Endothelial cell of umbilical vein (primary cell): Measurements from ENCODE around the gene GNB1. TPM values are rescaled to one million over a fixed set of nuclear protein-coding genes. Genes with fewer than 3 reads are reported as not detected.

Experiments used
- BruUV-seq: library from RNA; stranded (reverse); fragments of 400-500 nt; replicated peaks from 2 replicates; lab custom pipeline; 2021; lab: Mats Ljungman, UMichigan
- CTCF ChIA-PET: fragments of 300-600, 350-600 bp; sonication (Branson Sonifier 250); formaldehyde crosslinking; loops from one replicate; lab custom pipeline; 2021; ENCODE audit warnings: antibody characterized with exemption, inconsistent platforms; lab: Charles Lee
- POLR2A ChIA-PET: fragments of 300-600, 350-600 bp; sonication (Branson Sonifier 250); formaldehyde crosslinking; loops from one replicate; lab custom pipeline; 2021; ENCODE audit warnings: antibody characterized with exemption, inconsistent platforms; lab: Charles Lee
- DNase-seq: peaks from one replicate; pipeline ENCODE4 v3.0.0-alpha.2; 2011; ENCODE audit warnings: low read depth, low spot score
- FAIRE-seq: peaks from 2 replicates; lab custom pipeline; 2011; peaks lifted over from hg19 to GRCh38; lab: Jason Lieb, UNC
- H2AFZ ChIP-seq: 2 replicates; pipeline ENCODE4 v1.6.0; 2012; ENCODE audit warnings: low read depth, low read length, control low read depth, inconsistent platforms
- H3K27ac ChIP-seq: 2 replicates; pipeline ENCODE4 v1.5.1; 2011; ENCODE audit warnings: low read depth, mild to moderate bottlenecking, control low read depth, low read length, moderate library complexity; ENCODE audit not compliant: insufficient read depth
- H3K27me3 ChIP-seq, 2 experiments: 2 replicates each; pipeline versions ENCODE4 v1.6.0 to v1.6.1; 2011; ENCODE audit warnings: low read length in 2 of 2, mixed read lengths in 1 of 2; ENCODE audit not compliant: control insufficient read depth in 2 of 2, insufficient read depth in 2 of 2
- H3K36me3 ChIP-seq, 2 experiments: 2 replicates in 1 of 2; 3 replicates in 1 of 2; pipeline ENCODE4 v1.5.1; 2011; ENCODE audit warnings: low read length in 2 of 2, mild to moderate bottlenecking in 1 of 2, moderate library complexity in 1 of 2; ENCODE audit not compliant: control insufficient read depth in 2 of 2, insufficient read depth in 2 of 2; ENCODE audit errors: extremely low read depth in 1 of 2
- H3K4me1 ChIP-seq: 3 replicates; pipeline ENCODE4 v1.5.1; 2011; ENCODE audit warnings: mild to moderate bottlenecking, low read length; ENCODE audit not compliant: control insufficient read depth, insufficient read depth; ENCODE audit errors: extremely low read depth
- H3K4me2 ChIP-seq: 2 replicates; pipeline ENCODE4 v1.6.1; 2011; ENCODE audit warnings: low read length, control low read depth, mixed read lengths; ENCODE audit not compliant: insufficient read depth
- H3K4me3 ChIP-seq, 3 experiments: fragments of 200-600 bp in 1 of 3; sonication (generic), shearing (Covaris generic) in 1 of 3; replicated peaks in 1 of 3; 2 replicates each; pipeline ENCODE4 v1.5.1; 2011 to 2016; ENCODE audit warnings: control low read depth in 3 of 3, low read length in 3 of 3, mild to moderate bottlenecking in 2 of 3, inconsistent platforms in 1 of 3, low read depth in 1 of 3, moderate library complexity in 1 of 3; ENCODE audit not compliant: insufficient read depth in 1 of 3
- H3K79me2 ChIP-seq: 2 replicates; pipeline ENCODE4 v1.6.0; 2012; ENCODE audit warnings: low read length, inconsistent platforms; ENCODE audit not compliant: control insufficient read depth, insufficient read depth
- H3K9ac ChIP-seq: replicated peaks from 2 replicates; pipeline ENCODE3; 2011; ENCODE audit warnings: low read length, control low read depth; ENCODE audit not compliant: insufficient read depth; ENCODE audit errors: extremely low read depth
- H3K9me1 ChIP-seq: replicated peaks from 3 replicates; pipeline ENCODE4 v1.6.0; 2011; ENCODE audit warnings: mild to moderate bottlenecking, low read length; ENCODE audit not compliant: control insufficient read depth, insufficient read depth; ENCODE audit errors: extremely low read depth
- H3K9me3 ChIP-seq: replicated peaks from 2 replicates; pipeline ENCODE4 v1.5.1; 2012; ENCODE audit warnings: low read length, inconsistent platforms; ENCODE audit not compliant: control insufficient read depth, insufficient read depth
- H4K20me1 ChIP-seq: replicated peaks from 2 replicates; pipeline ENCODE3; 2011; ENCODE audit warnings: mild to moderate bottlenecking, low read length; ENCODE audit not compliant: control insufficient read depth, insufficient read depth; ENCODE audit errors: extremely low read depth
- CTCF ChIP-seq, 2 donors: IDR thresholded peaks; 1 replicate in 1 of 2; 2 replicates in 1 of 2; pipeline ENCODE4 v1.5.1; 2011; ENCODE audit warnings: low read length in 2 of 2, mild to moderate bottlenecking in 2 of 2, moderate library complexity in 2 of 2, control low read depth in 1 of 2, inconsistent platforms in 1 of 2, low read depth in 1 of 2; ENCODE audit not compliant: insufficient read depth in 1 of 2; ENCODE audit errors: extremely low read depth in 1 of 2
- EZH2 ChIP-seq: IDR thresholded peaks from 2 replicates; pipeline ENCODE4 v1.6.1; 2012; ENCODE audit warnings: borderline replicate concordance, low read depth, mild to moderate bottlenecking, moderate library complexity, low read length, inconsistent platforms; ENCODE audit not compliant: severe bottlenecking
- FOS ChIP-seq: IDR thresholded peaks from 2 replicates; pipeline ENCODE4 v1.6.1; 2011; ENCODE audit warnings: mild to moderate bottlenecking, low read length, moderate library complexity, borderline replicate concordance; ENCODE audit not compliant: insufficient read depth
- GATA2 ChIP-seq: IDR thresholded peaks from 2 replicates; pipeline ENCODE4 v1.7.0; 2011; ENCODE audit warnings: low read depth, mild to moderate bottlenecking, moderate library complexity, mixed read lengths, low read length; ENCODE audit not compliant: insufficient read length, insufficient read depth
- JUN ChIP-seq: IDR thresholded peaks from 2 replicates; pipeline ENCODE4 v1.6.1; 2011; ENCODE audit warnings: borderline replicate concordance, low read depth; ENCODE audit not compliant: insufficient read length, insufficient read depth
- MAX ChIP-seq: IDR thresholded peaks from 2 replicates; pipeline ENCODE4 v1.6.1; 2011; ENCODE audit not compliant: insufficient read depth, insufficient read length
- MYC ChIP-seq: IDR thresholded peaks from one replicate; pipeline ENCODE4 v1.6.1; 2011; ENCODE audit warnings: mild to moderate bottlenecking, low read depth, low read length
- POLR2A ChIP-seq: IDR thresholded peaks from 2 replicates; pipeline ENCODE4 v1.6.1; 2012; ENCODE audit warnings: low read depth, mild to moderate bottlenecking, control low read depth, low read length
- POLR2AphosphoS5 ChIP-seq: IDR thresholded peaks from 2 replicates; pipeline ENCODE4 v1.6.1; 2012; ENCODE audit warnings: low read depth, mild to moderate bottlenecking, control low read depth, low read length, moderate library complexity; ENCODE audit not compliant: insufficient read depth
- dilution Hi-C: fragments of 300-500 bp; cut with MboI; formaldehyde crosslinking; loops from one replicate; pipeline ENCODE4 v1.15.0; 2019; ENCODE audit warnings: low sequenced_read_pairs; ENCODE audit not compliant: extremely low pct_ligation_motif_present
- intact Hi-C: fragments of 100-400 bp; cut with micrococcal nuclease; formaldehyde crosslinking; loops from one replicate; pipeline ENCODE4 v1.10.0; 2022
- polyA plus RNA-seq, 4 experiments: library from polyadenylated mRNA; depleted of rRNA in 3 of 4; stranded (reverse) in 3 of 4; unstranded in 1 of 4; fragments of >200 nt; gene quantifications; 2 replicates each; pipeline versions ENCODE4 v1.2.1 to v1.2.3, GENCODE V29; 2011 to 2012; ENCODE audit warnings: missing spikeins in 1 of 4
- total RNA-seq: library from RNA; stranded (reverse); gene quantifications from 2 replicates; pipeline ENCODE4 v1.2.3, GENCODE V29; 2021

The GNB1 gene
- total and polyA plus RNA-seq, 2 donors (not counting 3 experiments of a cell fraction or from before 2014, with no cell fraction given) = 501 to 529 TPM

- FAIRE-seq (no peak), DNase-seq (no peak)
- Histone ChIP-seq H2AFZ (no peak overlapping the region), H3K79me2 (peaks cover 70% of the 10 kb centered on the region), H3K4me2 (no peak overlapping the region), H3K36me3 (peaks cover 23 to 25% of the 10 kb centered on the region in 2 experiments), H3K4me3 (no peak overlapping the region), H3K9me3 (no peaks in the 10 kb centered on the region), H3K9me1 (no peaks in the 10 kb centered on the region), H4K20me1 (no peaks in the 10 kb centered on the region), H3K4me1 (no peaks in the 10 kb centered on the region), H3K27me3 (no peaks in the 10 kb centered on the region), H3K27ac (no peak overlapping the region), H3K9ac (no peak overlapping the region)
- intact Hi-C loops (no loop called here), dilution Hi-C loops (no loop called here)
- no TSS peak for BruUV-seq
- CTCF ChIA-PET = interaction anchor here (0.9 kb wide), 1 partner anchor 89 kb away, joined by 3 read pairs; no protein-coding TSS in a partner anchor
- POLR2A ChIA-PET = interaction anchor here (0.6 kb wide), 1 partner anchor 16 kb away, joined by 11 read pairs; no protein-coding TSS in a partner anchor
- TF ChIP-seq GATA2 (no peak), MYC (no peak), EZH2 (no peak), CTCF (IDR thresholded peaks at IDR 0.05; ENCODE audit: extremely low read depth in 1 of 2, insufficient read depth in 1 of 2, low read depth in 1 of 2, low read length in 2 of 2) (no peak), POLR2A (no peak), FOS (no peak), MAX (no peak), POLR2AphosphoS5 (no peak), JUN (no peak)
These were observed 71.1 kb downstream of the GNB1 start for GRCh38 chr1:1819762-1820161.
